GM12875 (cell line): ENCODE results near the gene GRM3.

Experiments used
- H3K4me3 ChIP-seq: one replicate; pipeline ENCODE4 v1.5.1; 2011; ENCODE audit warnings: low read depth, low read length, control low read depth
- TF ChIP-seq, protein P1 (sequence below): IDR thresholded peaks from 2 replicates; pipeline ENCODE4 v1.5.1; 2011; ENCODE audit warnings: low read depth, mild to moderate bottlenecking, control low read depth, inconsistent platforms, low read length, moderate library complexity, borderline replicate concordance; ENCODE audit not compliant: insufficient read depth

GRM3 gene

DNA sequence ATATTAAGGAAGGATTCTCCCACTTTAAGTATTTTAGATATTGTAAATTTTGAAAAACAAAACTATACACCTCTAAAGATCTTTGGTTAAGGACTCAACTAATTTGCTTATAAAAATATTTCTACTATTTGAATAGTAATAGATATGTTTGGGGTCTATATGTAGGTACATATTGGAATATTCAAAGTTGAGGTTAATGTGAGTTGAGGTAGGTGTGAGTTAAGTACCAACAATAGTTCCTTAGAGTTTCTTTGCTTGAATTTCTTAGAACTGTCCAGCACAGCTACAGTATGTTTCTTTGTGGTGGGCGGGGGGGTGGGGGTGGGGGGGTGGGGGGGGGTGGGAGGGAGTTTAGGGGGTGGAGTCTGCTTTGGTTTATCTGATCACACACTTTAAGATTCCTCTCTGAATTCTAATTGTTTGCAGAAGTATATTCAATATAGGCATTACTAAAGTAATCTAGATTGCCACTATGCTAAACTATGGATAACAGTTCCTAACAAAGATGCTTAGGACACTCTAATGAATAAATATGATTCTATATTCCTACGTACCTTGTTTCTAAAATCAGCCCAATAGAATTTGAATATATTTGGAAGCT is 2.1 kb downstream of the GRM3 start:
- H3K4me3 ChIP-seq: no peak overlapping the region

DNA sequence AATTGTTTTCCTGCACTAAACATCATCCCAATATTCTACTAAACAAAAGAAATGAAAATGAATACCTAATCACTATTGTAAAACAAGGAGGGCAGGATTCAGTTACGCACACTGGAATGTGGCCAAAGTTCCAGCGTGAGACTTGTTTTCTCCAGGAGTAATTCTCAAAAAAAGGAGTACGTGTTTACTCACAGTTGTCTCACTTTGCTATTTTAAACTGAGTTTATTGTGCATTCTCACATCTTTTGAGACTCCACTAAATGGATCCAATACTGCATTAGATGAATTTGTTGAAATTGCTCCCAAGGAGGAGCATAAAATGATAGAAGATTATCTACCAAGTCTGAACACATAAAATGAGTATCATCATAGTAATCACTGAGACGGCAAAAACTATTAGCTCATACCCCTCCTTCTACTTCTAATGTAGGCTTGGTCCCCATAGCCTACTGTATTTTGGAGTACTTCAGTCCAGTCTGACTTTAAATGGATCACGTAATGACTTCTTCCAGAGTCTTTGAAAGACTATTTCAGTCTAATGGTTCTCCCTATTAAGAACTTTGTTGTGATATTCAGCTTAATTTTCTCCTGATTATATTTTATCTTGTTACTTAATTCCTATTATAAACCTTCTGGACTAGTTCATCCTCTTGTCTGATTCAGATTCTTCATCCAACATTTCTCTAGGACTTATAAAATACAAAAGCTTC is 3.8 kb downstream of the GRM3 start:
- H3K4me3 ChIP-seq: no peak overlapping the region
- TF ChIP-seq, protein P1, sequence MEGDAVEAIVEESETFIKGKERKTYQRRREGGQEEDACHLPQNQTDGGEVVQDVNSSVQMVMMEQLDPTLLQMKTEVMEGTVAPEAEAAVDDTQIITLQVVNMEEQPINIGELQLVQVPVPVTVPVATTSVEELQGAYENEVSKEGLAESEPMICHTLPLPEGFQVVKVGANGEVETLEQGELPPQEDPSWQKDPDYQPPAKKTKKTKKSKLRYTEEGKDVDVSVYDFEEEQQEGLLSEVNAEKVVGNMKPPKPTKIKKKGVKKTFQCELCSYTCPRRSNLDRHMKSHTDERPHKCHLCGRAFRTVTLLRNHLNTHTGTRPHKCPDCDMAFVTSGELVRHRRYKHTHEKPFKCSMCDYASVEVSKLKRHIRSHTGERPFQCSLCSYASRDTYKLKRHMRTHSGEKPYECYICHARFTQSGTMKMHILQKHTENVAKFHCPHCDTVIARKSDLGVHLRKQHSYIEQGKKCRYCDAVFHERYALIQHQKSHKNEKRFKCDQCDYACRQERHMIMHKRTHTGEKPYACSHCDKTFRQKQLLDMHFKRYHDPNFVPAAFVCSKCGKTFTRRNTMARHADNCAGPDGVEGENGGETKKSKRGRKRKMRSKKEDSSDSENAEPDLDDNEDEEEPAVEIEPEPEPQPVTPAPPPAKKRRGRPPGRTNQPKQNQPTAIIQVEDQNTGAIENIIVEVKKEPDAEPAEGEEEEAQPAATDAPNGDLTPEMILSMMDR: no peak

More for the DNA sequence above, 2.1 kb downstream of the GRM3 start:
- TF ChIP-seq, protein P1: no peak

GRCh38 chr7:86648169-86648568 is 4.5 kb downstream of the GRM3 start:
- no peak overlapping the region for H3K4me3 ChIP-seq
- TF ChIP-seq, protein P1: no peak

DNA sequence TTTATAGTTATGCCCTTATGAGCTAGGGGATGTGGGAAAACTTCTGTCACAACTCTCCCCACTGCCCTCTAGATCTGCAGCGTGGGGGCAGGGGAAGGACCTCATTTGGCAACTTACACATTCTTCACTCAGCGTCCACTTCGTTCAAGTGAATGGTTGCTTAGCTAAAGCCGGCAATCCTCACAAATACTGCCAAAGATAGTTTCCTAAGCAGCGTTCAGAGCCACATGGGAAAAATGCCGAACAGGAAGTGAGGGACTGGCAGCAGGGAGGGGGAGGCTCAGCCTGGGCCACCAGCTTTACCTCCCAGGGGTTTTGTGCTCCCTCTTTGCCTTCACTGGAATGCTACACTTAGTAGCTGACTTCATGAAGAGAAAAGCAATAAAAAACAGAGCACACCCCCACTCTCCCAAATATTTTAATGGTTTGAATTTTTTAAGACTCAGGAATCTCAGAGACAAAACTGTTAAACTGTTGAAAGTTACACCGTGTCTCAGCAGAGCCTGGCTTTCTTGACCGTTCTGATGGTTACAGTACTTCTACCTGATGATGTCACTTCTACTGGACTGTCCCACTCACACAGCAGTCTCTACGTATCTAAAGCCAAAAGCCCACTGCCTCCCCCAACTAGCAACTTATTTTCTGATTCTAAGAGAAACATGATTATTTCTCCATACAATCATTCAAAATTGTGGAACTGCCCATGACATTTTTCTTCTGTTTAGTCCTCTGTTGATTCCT is 10.4 kb downstream of the GRM3 start:
- TF ChIP-seq, protein P1: no peak
- H3K4me3 ChIP-seq: no peak overlapping the region

GRCh38 chr7:86657948-86658347 is 14.2 kb downstream of the GRM3 start:
- TF ChIP-seq, protein P1: no peak
- no peak overlapping the region for H3K4me3 ChIP-seq

GRCh38 chr7:86660950-86661462 is 17.3 kb downstream of the GRM3 start:
- TF ChIP-seq, protein P1: no peak
- no peak overlapping the region for H3K4me3 ChIP-seq
